ENCODE results near the gene HDAC9.

HDAC9 gene

GRCh38 chr7:18890885-18891621 is 395.5 kb downstream of the HDAC9 start:
- H3K4me2 ChIP-seq, result no peak overlapping the region
- no peak overlapping the region for H2AFZ ChIP-seq (ENCODE audit: low read depth)
- H3K27me3 ChIP-seq (ENCODE audit: insufficient read depth, low read depth), result no peaks in the 10 kb centered on the region
- no peaks in the 10 kb centered on the region for H3K79me2 ChIP-seq (ENCODE audit: insufficient read depth, low read depth)
- no peaks in the 10 kb centered on the region for H3K4me1 ChIP-seq (ENCODE audit: low read depth, poor library complexity, severe bottlenecking)
- no peak overlapping the region for H3K27ac ChIP-seq
- H3K36me3 ChIP-seq (ENCODE audit: insufficient read depth), result no peaks in the 10 kb centered on the region
- no peak overlapping the region for H3K4me3 ChIP-seq (IDR thresholded peaks at IDR 0.05; ENCODE audit: insufficient read depth, low read depth, low read length)
- H3K9ac ChIP-seq, result no peak overlapping the region
- TF ChIP-seq, protein P1, sequence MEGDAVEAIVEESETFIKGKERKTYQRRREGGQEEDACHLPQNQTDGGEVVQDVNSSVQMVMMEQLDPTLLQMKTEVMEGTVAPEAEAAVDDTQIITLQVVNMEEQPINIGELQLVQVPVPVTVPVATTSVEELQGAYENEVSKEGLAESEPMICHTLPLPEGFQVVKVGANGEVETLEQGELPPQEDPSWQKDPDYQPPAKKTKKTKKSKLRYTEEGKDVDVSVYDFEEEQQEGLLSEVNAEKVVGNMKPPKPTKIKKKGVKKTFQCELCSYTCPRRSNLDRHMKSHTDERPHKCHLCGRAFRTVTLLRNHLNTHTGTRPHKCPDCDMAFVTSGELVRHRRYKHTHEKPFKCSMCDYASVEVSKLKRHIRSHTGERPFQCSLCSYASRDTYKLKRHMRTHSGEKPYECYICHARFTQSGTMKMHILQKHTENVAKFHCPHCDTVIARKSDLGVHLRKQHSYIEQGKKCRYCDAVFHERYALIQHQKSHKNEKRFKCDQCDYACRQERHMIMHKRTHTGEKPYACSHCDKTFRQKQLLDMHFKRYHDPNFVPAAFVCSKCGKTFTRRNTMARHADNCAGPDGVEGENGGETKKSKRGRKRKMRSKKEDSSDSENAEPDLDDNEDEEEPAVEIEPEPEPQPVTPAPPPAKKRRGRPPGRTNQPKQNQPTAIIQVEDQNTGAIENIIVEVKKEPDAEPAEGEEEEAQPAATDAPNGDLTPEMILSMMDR (conservative IDR thresholded peaks at IDR 0.05; ENCODE audit: low read depth, low read length), result no peak
- no peaks in the 10 kb centered on the region for H4K20me1 ChIP-seq (ENCODE audit: insufficient read depth)

DNA sequence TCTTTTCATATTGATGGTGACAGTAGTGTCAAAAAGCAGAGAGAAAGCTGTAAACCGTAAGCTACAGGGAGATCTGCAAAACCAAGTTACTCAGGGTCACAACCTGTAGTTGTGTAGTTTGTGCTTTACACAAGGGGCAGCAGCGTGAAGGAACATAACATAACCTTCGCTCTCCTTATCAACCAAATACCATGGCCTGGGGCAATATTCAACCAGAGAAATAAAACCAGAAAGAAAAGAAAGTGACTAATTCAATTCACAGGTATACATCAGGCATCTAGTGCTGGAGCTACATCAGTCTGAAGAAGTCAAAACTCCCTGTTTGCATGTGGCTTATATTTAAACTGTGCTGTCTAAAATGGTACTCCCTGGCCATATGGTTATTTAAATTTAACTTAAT is 397.6 kb downstream of the HDAC9 start:
- Histone ChIP-seq H3K27ac (no peak overlapping the region), H3K79me2 (ENCODE audit: insufficient read depth, low read depth) (no peaks in the 10 kb centered on the region), H3K4me1 (ENCODE audit: low read depth, poor library complexity, severe bottlenecking) (no peaks in the 10 kb centered on the region), H3K27me3 (ENCODE audit: insufficient read depth, low read depth) (no peaks in the 10 kb centered on the region), H3K4me3 (IDR thresholded peaks at IDR 0.05; ENCODE audit: insufficient read depth, low read depth, low read length) (no peak overlapping the region), H2AFZ (ENCODE audit: low read depth) (no peak overlapping the region), H3K36me3 (ENCODE audit: insufficient read depth) (no peaks in the 10 kb centered on the region), H3K9ac (no peak overlapping the region), H4K20me1 (ENCODE audit: insufficient read depth) (no peaks in the 10 kb centered on the region; the same call in 1 of the 2 replicates), H3K4me2 (no peak overlapping the region)
- TF ChIP-seq, protein P1 (conservative IDR thresholded peaks at IDR 0.05; ENCODE audit: low read depth, low read length), result no peak

DNA sequence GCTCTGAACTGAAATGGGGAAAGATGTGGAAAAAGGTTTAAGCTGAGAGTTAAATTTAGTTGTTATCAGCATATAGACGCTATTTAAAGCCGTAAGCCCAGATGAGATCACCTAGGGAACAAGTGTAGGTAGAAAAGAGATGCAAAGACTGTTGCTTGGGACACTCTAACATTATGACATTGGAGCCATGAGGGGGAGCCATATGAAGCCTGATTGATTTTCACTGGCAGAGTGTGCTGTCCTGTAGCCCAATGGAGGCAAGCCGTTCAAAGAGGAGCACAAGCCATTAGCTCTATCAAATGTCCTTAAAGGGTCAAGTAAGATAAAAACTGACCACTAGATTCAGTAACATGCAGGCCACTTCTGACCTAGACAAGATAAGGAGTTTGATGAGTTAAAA is 398.6 kb downstream of the HDAC9 start:
- Histone ChIP-seq H3K4me1 (ENCODE audit: low read depth, poor library complexity, severe bottlenecking) (no peaks in the 10 kb centered on the region), H3K4me2 (no peak overlapping the region), H3K4me3 (IDR thresholded peaks at IDR 0.05; ENCODE audit: insufficient read depth, low read depth, low read length) (no peak overlapping the region), H3K27me3 (ENCODE audit: insufficient read depth, low read depth) (no peaks in the 10 kb centered on the region), H3K9ac (no peak overlapping the region), H4K20me1 (ENCODE audit: insufficient read depth) (no peaks in the 10 kb centered on the region; the same call in 1 of the 2 replicates), H3K79me2 (ENCODE audit: insufficient read depth, low read depth) (no peaks in the 10 kb centered on the region), H3K27ac (no peak overlapping the region), H3K36me3 (ENCODE audit: insufficient read depth) (no peaks in the 10 kb centered on the region), H2AFZ (ENCODE audit: low read depth) (no peak overlapping the region)
- TF ChIP-seq, protein P1 (conservative IDR thresholded peaks at IDR 0.05; ENCODE audit: low read depth, low read length), result no peak

- no peaks in the 10 kb centered on the region; the same call in 1 of the 2 replicates for H4K20me1 ChIP-seq (ENCODE audit: insufficient read depth)
- no peak overlapping the region for H3K9ac ChIP-seq
- no peak overlapping the region for H3K4me2 ChIP-seq
- no peaks in the 10 kb centered on the region for H3K79me2 ChIP-seq (ENCODE audit: insufficient read depth, low read depth)
- H3K4me3 ChIP-seq (IDR thresholded peaks at IDR 0.05; ENCODE audit: insufficient read depth, low read depth, low read length), result no peak overlapping the region
- no peaks in the 10 kb centered on the region for H3K4me1 ChIP-seq (ENCODE audit: low read depth, poor library complexity, severe bottlenecking)
- no peaks in the 10 kb centered on the region for H3K36me3 ChIP-seq (ENCODE audit: insufficient read depth)
- H3K27me3 ChIP-seq (ENCODE audit: insufficient read depth, low read depth), result no peaks in the 10 kb centered on the region
- no peak overlapping the region for H2AFZ ChIP-seq (ENCODE audit: low read depth)
- no peak overlapping the region for H3K27ac ChIP-seq
- TF ChIP-seq, protein P1 (conservative IDR thresholded peaks at IDR 0.05; ENCODE audit: low read depth, low read length), result no peak
These were observed 399.9 kb downstream of the HDAC9 start for GRCh38 chr7:18895456-18895855.
